ENCODE results near the gene PTX4.

Gene PTX4

DNA sequence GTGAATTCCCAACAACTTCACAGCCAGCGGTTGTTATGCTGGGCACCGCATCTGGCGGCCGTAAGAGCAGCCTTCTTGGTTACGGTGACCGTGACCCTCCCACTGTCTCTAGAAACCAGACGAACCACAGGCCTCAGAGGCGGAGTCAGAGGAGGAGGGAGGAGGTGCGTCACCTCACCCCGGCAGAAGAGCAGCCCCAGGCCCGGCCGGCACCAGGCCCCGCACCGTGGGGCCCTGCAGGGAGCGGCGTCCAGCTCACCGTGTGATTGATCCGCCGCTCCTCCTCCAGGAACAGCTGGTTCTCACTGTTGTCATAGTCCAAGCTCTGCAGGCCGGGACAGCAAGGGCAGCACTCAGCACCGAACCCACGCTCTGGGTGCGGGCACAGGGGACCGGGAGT, 27.6 kb downstream of the PTX4 start:
- DNase-seq (ENCODE audit: low read depth in 1 of 2, low spot score in 1 of 2), result no peak

DNA sequence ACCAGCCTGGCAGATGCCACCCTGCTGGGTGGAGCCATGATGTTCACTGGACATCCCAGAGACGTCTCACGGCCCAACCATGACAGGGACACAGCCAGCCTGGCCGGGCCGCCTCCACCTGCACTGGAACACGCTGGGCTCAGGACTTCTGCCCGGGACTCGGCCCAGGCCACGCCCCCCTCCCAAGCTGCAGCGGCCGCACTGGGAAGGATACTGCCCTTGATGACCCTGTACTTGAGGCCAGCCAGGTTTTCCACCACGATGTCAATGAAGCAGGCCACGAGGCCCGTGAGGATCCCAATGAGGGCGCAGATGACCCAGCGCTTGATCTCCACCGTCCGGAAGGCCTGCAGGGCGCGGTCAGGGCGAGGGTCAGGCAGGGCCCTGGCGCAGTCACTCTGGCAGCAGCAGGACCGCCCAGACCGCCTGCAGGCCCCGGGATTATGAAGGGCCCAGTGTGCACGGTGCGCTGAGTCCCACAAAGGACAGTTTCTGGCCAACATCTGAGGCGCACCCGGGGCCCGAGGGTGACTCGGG, 28.1 kb downstream of the PTX4 start:
- no peak for DNase-seq (ENCODE audit: low read depth in 1 of 2, low spot score in 1 of 2)

DNA sequence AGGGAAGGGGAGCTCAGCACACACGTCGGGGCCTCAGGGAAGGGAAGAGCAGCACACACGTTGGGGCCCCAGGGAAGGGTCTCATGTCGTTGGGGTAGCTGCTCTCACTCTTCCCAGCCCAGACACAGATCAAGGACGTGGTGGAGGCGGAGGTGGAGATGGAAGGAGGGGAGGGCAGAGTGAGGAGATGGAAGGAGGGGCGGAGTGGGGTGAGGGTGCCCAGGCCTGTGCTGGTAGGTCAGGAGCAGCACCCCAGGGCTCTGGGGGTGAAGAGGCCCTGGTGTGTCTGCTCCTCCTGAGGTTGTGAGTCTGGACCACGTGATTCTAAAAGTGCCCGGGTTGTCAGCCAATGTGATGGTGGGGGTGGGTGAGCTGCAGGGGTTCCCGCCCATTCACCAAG, 28.8 kb downstream of the PTX4 start:
- no peak for DNase-seq (ENCODE audit: low read depth in 1 of 2, low spot score in 1 of 2)

DNA sequence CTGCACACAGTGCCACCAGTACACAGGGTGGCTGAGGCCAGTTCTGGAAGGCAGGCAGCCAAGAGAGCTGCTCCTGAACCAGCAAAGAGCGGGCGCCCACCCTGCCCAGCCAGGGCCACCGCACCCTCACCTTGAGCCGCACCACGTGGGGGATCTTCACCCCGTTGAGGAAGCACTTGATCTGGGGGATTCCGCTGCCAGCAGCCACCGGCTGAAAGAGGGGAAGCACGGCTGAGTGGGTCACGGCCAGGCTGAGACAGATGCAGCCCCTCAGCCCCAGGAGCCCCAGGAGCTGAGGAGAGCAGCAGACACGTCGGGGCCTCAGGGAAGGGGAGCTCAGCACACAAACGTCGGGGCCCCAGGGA, 29.8 kb downstream of the PTX4 start:
- DNase-seq (ENCODE audit: low read depth in 1 of 2, low spot score in 1 of 2), result no peak

DNA sequence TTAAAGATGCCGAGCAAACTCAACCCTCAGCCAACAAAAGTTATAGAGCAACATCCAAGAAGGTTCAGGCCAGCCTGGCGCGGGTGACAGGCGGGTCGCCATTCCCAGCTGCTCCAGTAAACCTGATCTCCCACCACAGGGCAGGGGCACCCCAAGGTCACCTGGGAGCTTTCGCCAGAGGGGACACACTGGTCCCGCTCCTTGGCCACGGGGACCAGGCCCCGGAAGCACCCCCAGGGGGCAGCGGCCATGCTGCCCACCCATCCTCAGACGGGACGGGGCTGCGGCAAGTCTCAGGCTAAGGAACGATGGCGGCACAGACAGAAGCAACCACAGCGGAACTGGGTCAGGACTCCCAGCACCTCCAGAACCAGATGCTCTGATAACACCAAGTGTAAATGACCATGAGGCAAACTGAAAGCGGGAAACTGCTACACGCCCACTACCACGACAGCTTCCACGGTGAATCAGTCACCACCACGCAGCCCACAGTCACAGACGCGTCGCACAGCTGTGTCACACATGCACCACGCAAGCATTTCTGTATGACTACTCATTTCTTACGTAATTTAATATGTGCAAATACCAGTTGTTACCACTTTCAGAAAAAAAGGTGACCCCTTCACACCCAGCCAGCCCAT, 30.3 kb downstream of the PTX4 start:
- no peak for DNase-seq (ENCODE audit: low read depth in 1 of 2, low spot score in 1 of 2)

DNA sequence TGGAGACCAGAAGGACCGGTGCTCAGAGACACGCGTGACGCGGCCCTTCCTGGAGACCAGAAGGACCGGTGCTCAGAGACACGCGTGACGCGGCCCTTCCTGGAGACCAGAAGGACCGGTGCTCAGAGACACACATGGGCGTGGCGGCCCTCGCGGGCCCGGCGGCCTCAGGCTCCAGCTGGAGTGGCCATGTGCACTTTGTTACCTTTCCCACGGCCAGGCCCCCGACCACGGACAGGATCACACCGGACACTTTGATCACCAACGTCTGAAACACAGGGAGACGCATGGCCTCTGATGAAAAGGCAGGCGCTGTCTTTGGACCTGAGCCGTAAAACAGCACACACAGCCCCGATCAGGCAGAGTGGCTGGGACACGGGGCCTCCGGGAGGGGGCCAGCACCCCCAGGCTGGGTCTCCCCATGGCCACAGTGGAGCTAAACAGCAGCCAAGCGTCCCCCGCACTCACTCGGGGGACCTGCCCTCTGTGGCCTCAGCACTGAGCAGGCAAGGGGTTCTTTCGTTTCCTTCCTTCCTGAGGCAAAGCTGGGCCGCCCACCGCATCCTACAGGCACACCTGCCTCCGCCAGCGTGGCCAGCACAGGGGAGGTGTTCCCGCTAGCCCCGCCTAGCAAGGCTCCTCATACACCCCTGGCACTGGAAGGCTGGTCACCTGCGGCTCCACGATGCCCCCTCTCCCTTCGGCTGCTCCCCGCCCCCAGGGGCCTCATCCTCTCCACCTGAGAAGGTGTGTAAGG, 31.1 kb downstream of the PTX4 start:
- no peak for DNase-seq (ENCODE audit: low read depth in 1 of 2, low spot score in 1 of 2)

DNA sequence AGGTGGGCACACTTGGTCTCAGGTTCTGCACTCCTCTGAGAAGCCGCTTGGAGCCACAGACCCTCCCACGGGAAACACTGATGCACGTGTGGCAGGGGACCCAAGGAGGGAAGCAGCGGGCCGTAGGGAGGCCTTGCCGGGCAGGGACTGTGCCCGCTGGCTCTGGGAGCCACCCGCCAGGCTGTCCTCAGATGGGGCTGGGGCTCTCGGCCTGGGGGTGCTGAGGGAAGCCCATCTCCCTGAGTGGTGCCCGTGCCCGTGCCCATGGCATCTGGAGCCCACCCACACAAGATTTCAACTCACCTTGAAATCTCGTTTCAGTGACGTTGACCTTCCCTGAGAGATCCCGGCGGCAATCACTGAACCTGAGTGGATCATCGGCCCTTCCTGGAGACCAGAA, 31.8 kb downstream of the PTX4 start:
- no peak for DNase-seq (ENCODE audit: low read depth in 1 of 2, low spot score in 1 of 2)

DNA sequence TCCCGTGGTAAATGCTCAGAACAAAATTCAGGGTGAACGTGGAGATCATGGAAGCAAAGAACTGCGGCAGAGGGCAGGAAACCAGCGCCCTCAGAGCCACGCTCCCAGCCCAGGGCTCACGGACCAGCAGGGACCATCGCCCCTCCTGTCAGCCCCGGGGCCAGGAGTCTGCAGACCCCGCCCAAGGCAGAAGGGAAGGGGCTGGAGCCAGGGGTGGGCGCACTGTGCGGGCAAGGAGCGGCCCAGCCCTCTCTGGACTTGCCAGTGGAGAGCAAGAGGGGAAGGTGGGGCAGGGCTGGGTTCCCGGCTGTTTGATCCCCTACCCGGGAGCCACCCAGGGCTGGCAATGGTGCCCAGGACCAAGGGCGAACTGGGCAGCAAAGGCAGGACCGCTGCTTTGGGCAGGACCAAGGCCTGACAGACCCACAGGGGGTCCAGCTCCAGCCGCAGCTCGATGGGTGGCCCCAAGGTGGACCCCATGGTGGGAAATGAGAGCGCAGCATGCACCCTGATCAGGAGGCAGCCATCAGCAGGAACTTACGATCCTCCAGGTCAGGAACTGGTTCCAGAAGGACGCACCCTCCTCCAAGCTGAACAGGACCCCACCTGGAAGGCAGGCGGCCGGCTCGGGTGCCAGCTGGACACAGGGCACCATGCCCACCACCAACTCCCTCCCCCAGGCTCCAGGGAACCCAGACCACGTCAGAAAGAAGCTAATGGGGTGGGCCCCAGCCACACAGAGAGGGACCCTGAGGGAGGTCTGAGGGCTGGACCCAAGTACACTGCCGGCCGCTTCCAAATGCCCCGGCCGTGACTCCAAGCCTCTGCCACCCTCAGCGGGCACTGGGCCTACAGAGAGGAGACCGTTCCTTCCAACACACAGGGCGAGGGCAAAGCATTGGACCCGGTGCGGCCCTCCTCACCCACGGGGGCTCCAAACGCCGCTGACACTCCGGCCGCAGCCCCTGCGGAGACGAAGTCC, 33.3 kb downstream of the PTX4 start:
- DNase-seq (ENCODE audit: low read depth in 1 of 2, low spot score in 1 of 2), result no peak

DNA sequence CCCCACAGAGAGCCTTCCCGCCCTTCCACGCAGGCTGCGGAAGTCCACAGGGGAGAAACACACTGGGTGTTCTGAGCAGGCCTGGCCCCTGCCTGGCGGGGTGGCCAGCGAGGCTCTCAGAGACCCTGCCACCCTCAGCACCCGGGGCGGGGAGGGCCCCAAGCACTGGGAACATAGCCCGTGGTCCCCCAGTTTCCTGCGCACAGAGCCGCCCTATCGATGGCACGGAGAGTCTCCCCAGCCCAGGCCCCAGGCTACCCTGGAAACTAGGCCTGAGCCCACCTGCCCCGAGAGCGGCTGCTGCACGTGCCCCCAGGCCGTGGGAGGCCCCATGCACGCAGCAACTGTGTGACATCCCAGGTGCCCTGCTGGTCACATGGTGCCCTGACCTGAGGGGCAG, 34.2 kb downstream of the PTX4 start:
- no peak for DNase-seq (ENCODE audit: low read depth in 1 of 2, low spot score in 1 of 2)

DNA sequence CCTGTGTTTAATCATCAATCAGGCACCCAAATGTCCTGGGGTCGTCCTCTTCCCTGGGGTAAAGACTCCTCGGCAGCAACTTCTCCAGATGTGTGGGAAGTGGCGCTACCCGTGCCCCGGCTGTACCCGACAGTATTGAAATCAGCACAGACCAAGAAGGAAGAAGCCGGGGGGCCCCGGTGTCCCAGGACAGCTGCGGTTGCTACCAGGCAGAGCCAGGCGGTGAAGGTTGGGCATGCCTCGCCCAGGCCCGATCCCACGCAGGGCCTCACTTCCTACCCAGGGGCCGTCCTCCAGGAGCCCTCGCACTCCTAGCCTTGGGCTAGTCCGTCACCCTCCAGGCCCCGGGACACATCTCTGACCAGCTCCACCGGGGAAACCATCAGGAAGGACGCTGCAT, 35.4 kb downstream of the PTX4 start:
- DNase-seq (ENCODE audit: low read depth in 1 of 2, low spot score in 1 of 2), result no peak

DNA sequence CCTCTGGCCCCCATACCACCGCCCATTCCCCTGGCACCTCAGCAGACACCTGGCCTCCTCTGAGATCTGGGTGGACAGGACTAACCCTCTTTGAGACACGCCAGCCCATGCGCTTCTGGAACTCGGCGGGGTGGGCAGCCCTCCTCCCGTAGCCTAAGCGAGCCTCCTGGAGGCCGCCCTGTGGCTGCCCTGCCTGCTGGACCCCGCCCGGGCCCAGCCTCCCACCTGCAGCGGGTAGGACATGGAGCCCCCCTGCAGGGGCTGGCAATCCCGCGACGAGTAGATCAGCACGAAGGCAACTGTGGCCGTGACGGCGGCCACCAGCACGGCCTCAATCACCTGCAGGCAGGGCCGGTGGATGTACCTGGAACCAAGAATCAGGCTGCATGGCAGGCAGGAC, 36.2 kb downstream of the PTX4 start:
- DNase-seq (ENCODE audit: low read depth in 1 of 2, low spot score in 1 of 2), result no peak

DNA sequence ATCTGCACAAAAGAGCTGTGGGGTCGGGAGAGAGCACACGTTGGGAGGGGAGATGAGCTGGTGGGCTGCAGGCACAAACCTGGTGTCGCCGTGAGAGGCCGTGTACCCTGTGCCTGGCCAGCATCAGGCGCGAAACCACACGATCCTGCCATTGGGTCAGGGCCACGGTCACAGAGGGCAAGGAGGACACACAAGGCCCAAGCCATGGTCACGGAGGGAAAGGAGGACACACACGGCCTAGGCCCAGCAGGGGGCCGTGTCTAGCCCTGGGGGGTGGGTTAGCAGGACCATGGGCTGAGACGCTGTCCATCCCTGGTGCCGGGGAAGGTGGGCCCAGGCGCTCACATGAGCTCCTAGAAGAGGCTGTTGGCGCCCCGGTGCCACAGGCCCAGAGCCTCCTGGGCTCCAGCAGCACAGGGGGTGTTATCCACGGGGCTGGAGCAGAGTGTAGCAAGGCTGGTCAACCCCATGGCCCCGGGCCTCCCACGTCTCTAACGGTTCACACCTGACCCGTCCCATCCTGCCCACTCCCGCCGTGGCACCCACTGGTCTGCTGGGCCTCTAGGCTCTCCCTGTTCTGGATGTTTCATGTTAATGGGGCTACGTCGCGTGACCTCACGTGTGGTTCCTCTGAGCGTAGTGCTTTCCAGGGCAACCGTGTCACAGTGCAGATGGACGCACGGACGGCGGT, 36.9 kb downstream of the PTX4 start:
- no peak for DNase-seq (ENCODE audit: low read depth in 1 of 2, low spot score in 1 of 2)

DNA sequence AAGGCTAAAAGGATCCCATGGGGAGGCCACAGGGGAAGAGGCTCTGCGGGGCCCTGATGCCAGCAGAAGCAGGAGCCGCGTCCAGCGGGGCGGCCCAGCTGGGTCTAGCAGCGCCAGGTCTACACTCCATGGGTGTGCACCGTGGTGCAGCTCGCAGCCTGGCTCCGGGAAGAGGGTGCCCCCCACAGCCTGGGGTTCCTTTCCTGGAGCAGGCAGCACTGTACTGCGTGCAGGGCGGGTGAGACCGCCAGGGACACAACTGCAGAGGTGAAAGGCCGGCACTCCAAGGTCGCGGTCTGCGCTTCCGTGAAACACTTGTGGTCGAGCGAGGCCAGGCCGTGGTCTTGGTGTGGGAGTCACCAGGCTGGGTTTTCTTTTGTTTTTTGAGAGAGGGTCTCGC, 37.9 kb downstream of the PTX4 start:
- DNase-seq (ENCODE audit: low read depth in 1 of 2, low spot score in 1 of 2), result no peak

DNA sequence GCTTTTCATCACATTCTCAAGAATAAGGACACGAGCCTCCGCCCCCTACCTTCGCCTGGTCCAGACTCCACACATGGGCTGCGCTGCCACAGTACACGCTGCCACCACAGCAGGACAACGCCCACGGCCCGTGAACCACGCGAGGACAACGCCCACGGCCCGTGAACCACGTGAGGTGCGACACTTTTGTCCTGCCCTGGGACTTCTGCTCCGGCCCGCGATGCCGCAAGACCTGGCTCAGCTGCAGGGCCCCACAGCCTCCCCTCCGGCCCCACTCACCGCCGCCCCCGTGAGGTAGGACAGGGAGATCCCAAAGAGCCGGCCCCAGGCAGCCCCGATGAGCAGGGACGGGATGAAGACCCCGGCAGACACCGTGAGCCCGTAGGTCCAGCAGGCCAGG, 38.5 kb downstream of the PTX4 start:
- DNase-seq (ENCODE audit: low read depth in 1 of 2, low spot score in 1 of 2), result no peak

DNA sequence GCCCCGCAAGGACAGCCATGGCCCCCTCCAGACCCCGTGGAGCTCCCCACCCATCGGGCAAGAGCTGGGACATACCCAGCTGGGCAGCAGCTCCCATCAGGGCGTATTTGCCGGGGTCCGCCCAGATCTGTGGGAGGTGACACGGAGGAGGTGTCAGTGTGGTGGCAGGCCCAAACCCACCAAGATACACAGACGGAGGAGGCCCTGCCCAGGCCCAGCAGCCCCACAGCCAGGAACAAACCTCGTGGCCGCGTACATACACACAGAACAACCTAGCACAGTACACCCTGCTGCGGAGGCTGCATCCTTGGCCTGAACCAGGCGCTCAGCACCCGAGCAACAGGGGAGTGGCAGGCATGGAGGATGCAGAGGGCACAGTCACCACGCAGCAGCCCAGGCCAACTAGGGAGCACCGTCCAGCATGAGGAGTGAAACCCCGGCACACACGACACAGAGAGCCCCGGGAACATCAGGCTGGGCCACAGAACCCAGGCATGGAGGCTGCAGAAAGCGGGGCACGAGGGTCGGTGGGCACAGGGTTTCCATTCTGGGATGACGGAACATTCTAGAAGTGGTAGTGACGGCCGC, 39.4 kb downstream of the PTX4 start:
- no peak for DNase-seq (ENCODE audit: low read depth in 1 of 2, low spot score in 1 of 2)

DNA sequence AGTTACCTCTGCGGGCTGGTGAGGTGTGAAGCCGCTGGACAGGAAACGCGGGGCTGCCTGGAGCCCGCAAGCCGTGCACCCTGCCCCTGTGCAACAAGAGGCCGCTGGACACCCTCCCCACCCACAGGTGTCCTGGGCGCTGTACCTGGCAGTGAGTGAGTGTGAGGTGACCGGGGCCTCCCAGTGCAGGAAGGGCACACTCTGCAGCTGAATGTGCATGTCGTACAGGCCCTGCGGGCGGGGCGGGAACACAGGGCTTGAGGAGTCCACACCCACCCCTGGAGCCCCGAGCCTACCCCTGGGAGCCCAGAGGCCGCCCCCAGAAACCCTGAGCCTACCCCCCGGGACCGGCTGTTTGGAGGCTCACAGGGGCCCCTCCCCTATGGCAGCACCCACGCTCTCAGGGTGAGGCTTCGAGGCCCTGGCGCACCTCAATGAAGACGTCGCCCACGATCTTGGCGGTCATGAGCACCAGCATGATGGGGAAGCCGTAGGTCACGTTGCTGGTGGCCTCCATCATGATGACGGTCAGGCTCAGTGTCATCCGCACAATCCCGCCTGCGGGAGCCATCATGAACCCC, 40.1 kb downstream of the PTX4 start:
- DNase-seq (ENCODE audit: low read depth in 1 of 2, low spot score in 1 of 2), result no peak

DNA sequence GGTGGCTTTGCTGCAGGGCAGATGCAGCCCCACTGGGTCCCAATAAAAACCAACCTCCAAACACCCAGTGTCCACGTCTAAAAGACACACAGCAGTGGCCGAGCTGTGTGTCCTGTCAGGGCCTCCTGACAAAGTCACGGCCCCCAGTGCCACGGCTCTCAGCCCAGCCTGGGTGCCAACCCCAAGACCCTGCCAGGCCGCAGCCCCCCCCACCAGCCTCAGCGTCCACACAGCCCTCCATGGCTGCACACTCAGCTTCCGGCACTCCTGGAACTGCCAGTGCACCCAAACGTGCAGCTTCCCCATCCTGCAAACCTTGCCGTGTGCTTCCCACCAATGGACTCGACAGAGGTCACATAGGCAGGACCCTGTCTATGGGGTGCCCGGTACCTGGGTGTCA, 40.8 kb downstream of the PTX4 start:
- no peak for DNase-seq (ENCODE audit: low read depth in 1 of 2, low spot score in 1 of 2)

DNA sequence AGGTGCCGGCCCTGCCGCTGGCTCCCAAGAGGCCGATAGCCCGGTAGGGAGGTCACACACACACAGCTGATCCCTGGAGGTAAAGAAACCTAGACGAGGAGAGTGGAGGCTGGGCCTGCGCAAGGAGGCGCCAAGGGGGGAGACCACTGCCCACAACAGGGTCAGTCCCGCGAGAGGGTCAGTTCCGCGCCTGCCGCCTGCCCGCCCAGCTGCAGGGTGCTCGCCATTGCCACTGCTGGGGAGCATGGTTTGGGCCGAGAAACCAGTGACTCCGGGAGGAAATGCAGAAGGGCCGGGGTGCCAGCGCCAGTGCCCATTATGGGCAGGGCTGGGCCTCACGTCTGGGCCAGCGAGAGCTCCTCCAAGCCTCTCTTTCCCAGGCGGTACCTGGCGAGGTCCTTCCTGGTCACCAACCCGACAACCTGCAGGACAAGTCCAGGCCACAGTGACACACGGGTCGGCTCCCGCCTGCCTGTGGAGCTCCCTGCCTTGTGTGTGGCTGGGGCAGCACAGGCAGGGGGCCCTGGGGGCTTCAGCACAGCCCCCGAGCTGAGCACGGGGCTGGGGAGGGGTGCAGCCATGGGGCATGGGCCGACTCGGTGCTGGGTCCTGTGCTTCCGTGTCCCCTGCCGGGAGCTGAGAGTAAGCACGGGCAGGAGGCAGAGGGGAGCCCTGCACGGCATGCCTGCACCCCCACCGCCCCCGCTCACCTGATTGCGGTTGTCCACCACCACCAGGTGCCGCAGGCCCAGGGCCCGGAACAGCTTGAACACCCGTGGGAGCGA, 42.3 kb downstream of the PTX4 start:
- DNase-seq (ENCODE audit: low read depth in 1 of 2, low spot score in 1 of 2), result no peak

DNA sequence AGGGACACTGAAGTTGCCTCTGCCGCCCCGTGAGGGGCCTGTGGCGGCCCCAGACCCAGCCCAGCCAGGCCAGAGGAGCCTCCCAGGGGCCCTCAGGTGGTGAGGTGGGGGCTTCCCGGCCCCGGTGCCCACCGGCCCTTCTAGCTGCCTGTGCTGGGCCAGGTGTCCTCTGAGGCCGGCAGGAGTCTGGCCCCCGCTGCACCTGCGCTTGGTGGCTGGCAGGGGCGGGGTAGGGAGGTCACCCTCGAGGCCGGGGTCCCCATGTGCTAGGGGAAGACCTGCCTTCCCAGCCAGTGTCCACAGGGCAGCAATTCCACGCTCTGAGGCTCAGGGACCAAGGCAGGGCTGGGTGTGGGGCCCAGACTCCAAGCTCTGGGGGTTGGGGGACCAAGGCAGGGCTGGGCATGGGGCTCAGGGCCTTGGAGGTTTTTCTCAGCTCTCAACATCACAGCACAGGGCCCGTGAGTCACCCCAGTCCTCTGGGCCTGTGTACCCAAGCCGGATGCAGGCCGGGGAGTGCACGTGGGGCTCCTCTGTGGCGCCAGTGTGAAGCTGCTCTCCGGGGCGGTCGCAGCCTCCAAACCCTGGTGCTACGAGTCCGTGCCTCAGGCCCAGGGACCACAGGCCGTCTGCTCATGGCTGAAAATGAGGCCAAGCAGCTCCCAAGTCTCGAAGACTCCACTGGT, 43.1 kb downstream of the PTX4 start:
- no peak for DNase-seq (ENCODE audit: low read depth in 1 of 2, low spot score in 1 of 2)
